Neuronal stem cell (in vitro differentiated cells): ENCODE measurements around the gene WWOX.

Experiments
- DNase-seq: peaks from one replicate; pipeline ENCODE4 v3.0.0-alpha.2; 2013; ENCODE audit warnings: low spot score
- H2AFZ ChIP-seq: one replicate; pipeline ENCODE4 v1.6.1; 2013; ENCODE audit warnings: mild to moderate bottlenecking, low read length, inconsistent platforms
- H2AK5ac ChIP-seq: 2 replicates; pipeline ENCODE4 v1.6.1; 2013; ENCODE audit warnings: low read depth, mild to moderate bottlenecking, inconsistent platforms, low read length, moderate library complexity, mixed read lengths
- H2BK120ac ChIP-seq: 2 replicates; pipeline ENCODE4 v1.6.1; 2013; ENCODE audit warnings: low read depth, mild to moderate bottlenecking, inconsistent platforms, low read length, moderate library complexity, mixed read lengths
- H2BK12ac ChIP-seq: one replicate; pipeline ENCODE4 v1.6.1; 2013; ENCODE audit warnings: low read length, inconsistent platforms
- H2BK15ac ChIP-seq: 2 replicates; pipeline ENCODE4 v1.6.1; 2013; ENCODE audit warnings: mild to moderate bottlenecking, low read length, inconsistent platforms, mixed read lengths
- H2BK5ac ChIP-seq: one replicate; pipeline ENCODE4 v1.6.1; 2013; ENCODE audit warnings: inconsistent platforms, mild to moderate bottlenecking, low read length, moderate library complexity
- H3K14ac ChIP-seq: one replicate; pipeline ENCODE4 v1.6.1; 2013; ENCODE audit warnings: low read length, inconsistent platforms
- H3K18ac ChIP-seq: 2 replicates; pipeline ENCODE4 v1.6.1; 2013; ENCODE audit warnings: low read length, inconsistent platforms
- H3K23ac ChIP-seq: 2 replicates; pipeline ENCODE4 v1.6.1; 2013; ENCODE audit warnings: low read depth, mild to moderate bottlenecking, mixed read lengths, low read length, inconsistent platforms; ENCODE audit not compliant: poor library complexity
- H3K27ac ChIP-seq: replicated peaks from 3 replicates; pipeline ENCODE4 v1.5.1; 2013; ENCODE audit warnings: low read length, inconsistent platforms
- H3K27me3 ChIP-seq, 3 experiments: 2 replicates each; pipeline ENCODE4 v1.6.1; 2013; ENCODE audit warnings: low read length in 3 of 3, mild to moderate bottlenecking in 2 of 3, inconsistent platforms in 1 of 3, low read depth in 1 of 3, mixed read lengths in 1 of 3, moderate library complexity in 1 of 3; ENCODE audit not compliant: control insufficient read depth in 3 of 3, insufficient read depth in 3 of 3
- H3K36me3 ChIP-seq, 2 donors: replicated peaks in 1 of 2; 2 replicates each; pipeline ENCODE4 v1.6.1; 2013; ENCODE audit warnings: low read length in 2 of 2; ENCODE audit not compliant: control insufficient read depth in 2 of 2, insufficient read depth in 2 of 2
- H3K4ac ChIP-seq: 2 replicates; pipeline ENCODE4 v1.6.1; 2013; ENCODE audit warnings: inconsistent platforms, mild to moderate bottlenecking, low read length, moderate library complexity
- H3K4me1 ChIP-seq, 2 donors: 1 replicate in 1 of 2; 2 replicates in 1 of 2; pipeline ENCODE4 v1.6.1; 2013; ENCODE audit warnings: low read length in 2 of 2, low read depth in 1 of 2; ENCODE audit not compliant: control insufficient read depth in 2 of 2, insufficient read depth in 1 of 2
- H3K4me2 ChIP-seq: one replicate; pipeline ENCODE4 v1.6.1; 2013; ENCODE audit warnings: mild to moderate bottlenecking, low read length, inconsistent platforms; ENCODE audit not compliant: insufficient read depth, poor library complexity, severe bottlenecking
- H3K4me3 ChIP-seq, 2 donors: 2 replicates each; pipeline ENCODE4 v1.5.1; 2013; ENCODE audit warnings: low read length in 2 of 2, mild to moderate bottlenecking in 2 of 2, inconsistent platforms in 1 of 2, moderate library complexity in 1 of 2
- H3K79me1 ChIP-seq: one replicate; pipeline ENCODE4 v1.6.1; 2013; ENCODE audit warnings: low read depth, mild to moderate bottlenecking, inconsistent platforms, low read length, moderate library complexity
- H3K9ac ChIP-seq: one replicate; pipeline ENCODE4 v1.6.1; 2013; ENCODE audit warnings: mild to moderate bottlenecking, low read depth, low read length, inconsistent platforms; ENCODE audit not compliant: poor library complexity
- H3K9me3 ChIP-seq, 2 donors: replicated peaks in 1 of 2; 2 replicates each; pipeline versions ENCODE3 to v1.6.1; 2013; ENCODE audit warnings: low read length in 2 of 2, mild to moderate bottlenecking in 2 of 2, inconsistent platforms in 1 of 2, low read depth in 1 of 2, mixed read lengths in 1 of 2, moderate library complexity in 1 of 2; ENCODE audit not compliant: control insufficient read depth in 2 of 2, insufficient read depth in 1 of 2
- H4K8ac ChIP-seq: one replicate; pipeline ENCODE4 v1.6.1; 2013; ENCODE audit warnings: low read depth, mild to moderate bottlenecking, inconsistent platforms, low read length, moderate library complexity
- H4K91ac ChIP-seq: one replicate; pipeline ENCODE4 v1.6.1; 2013; ENCODE audit warnings: low read length, low read depth, mild to moderate bottlenecking, inconsistent platforms; ENCODE audit not compliant: poor library complexity
- WGBS, 2 donors: extraction: QIAGEN DNeasy Blood & Tissue Kit; methylation state at CpG; one replicate each; pipeline ENCODE4 v1.1.7; 2013; ENCODE audit warnings: missing lambda C conversion rate in 2 of 2, mixed read lengths in 1 of 2; ENCODE audit not compliant: insufficient read length in 2 of 2, insufficient replicate concordance in 1 of 2; ENCODE audit errors: extremely low coverage in 2 of 2; 5-methylcytosine and 5-hydroxymethylcytosine counted together

The WWOX gene

DNA sequence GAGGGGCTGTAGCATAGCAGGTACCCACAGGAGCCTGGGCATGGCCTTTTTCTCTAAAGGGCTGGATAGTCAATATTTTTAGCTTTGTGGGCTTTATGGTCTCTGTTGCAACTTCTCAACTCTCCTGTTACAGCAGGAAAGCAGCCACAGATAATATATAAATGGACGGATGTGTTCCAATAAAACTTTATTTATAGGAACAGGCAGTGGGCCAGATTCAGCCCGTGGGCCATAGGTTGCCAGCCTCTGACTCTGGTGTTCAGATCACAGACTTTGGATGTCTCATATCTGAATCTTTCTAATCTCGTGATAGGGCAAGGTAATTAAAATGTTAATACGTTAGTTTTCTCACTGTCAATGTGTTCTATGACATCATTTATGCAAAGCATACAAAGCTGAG, 136.4 kb downstream of the WWOX start:
- Histone ChIP-seq H3K9me3 (no peaks in the 10 kb centered on the region), H3K4me1 (no peaks in the 10 kb centered on the region), H4K8ac (no peak overlapping the region), H2BK5ac (no peak overlapping the region), H4K91ac (no peak overlapping the region), H3K36me3 (no peaks in the 10 kb centered on the region), H2AK5ac (no peak overlapping the region), H2BK120ac (no peak overlapping the region), H3K18ac (no peak overlapping the region), H3K14ac (no peak overlapping the region), H2AFZ (no peak overlapping the region), H3K23ac (no peak overlapping the region), H3K27me3 (no peaks in the 10 kb centered on the region), H3K4ac (no peak overlapping the region), H2BK12ac (no peak overlapping the region), H3K9ac (no peak overlapping the region), H3K27ac (no peak overlapping the region), H2BK15ac (no peak overlapping the region), H3K79me1 (no peaks in the 10 kb centered on the region), H3K4me3 (no peak overlapping the region), H3K4me2 (no peak overlapping the region)
- no CpG with 5 or more reads among the region's 4 CpGs for WGBS, 2 donors
- DNase-seq: no peak

GRCh38 chr16:78237841-78238240, 138.4 kb downstream of the WWOX start:
- no CpG with 5 or more reads among the region's 2 CpGs for whole genome bisulfite sequencing, 2 donors
- DNase-seq: no peak
- H3K79me1 ChIP-seq: no peaks in the 10 kb centered on the region

GRCh38 chr16:78240459-78241222, 141.2 kb downstream of the WWOX start:
- H3K18ac ChIP-seq: no peak overlapping the region
- H2BK15ac ChIP-seq: no peak overlapping the region
- no peaks in the 10 kb centered on the region for H3K36me3 ChIP-seq
- H2BK5ac ChIP-seq: no peak overlapping the region
- no peaks in the 10 kb centered on the region for H3K27me3 ChIP-seq
- no peak overlapping the region for H3K27ac ChIP-seq
- H3K79me1 ChIP-seq: no peaks in the 10 kb centered on the region
- no peak overlapping the region for H3K14ac ChIP-seq
- no peak overlapping the region for H2AK5ac ChIP-seq
- no peak overlapping the region for H4K8ac ChIP-seq
- DNase-seq: no peak
- no peak overlapping the region for H3K23ac ChIP-seq
- no CpG with 5 or more reads among the region's 13 CpGs for WGBS, 2 donors
- no peak overlapping the region for H4K91ac ChIP-seq
- no peaks in the 10 kb centered on the region for H3K9me3 ChIP-seq
- no peak overlapping the region for H3K9ac ChIP-seq
- no peak overlapping the region for H3K4me2 ChIP-seq
- H2BK12ac ChIP-seq: no peak overlapping the region
- no peak overlapping the region for H3K4ac ChIP-seq
- H2AFZ ChIP-seq: no peak overlapping the region
- no peak overlapping the region for H2BK120ac ChIP-seq
- peaks cover 0 to 5% of the 10 kb centered on the region in 2 donors for H3K4me1 ChIP-seq
- no peak overlapping the region for H3K4me3 ChIP-seq

More at GRCh38 chr16:78237841-78238240, 138.4 kb downstream of the WWOX start:
- H3K14ac ChIP-seq: no peak overlapping the region
- H4K91ac ChIP-seq: no peak overlapping the region
- no peak overlapping the region for H3K9ac ChIP-seq
- H3K4me3 ChIP-seq: no peak overlapping the region
- H3K27ac ChIP-seq: no peak overlapping the region
- no peak overlapping the region for H2BK15ac ChIP-seq
- H3K27me3 ChIP-seq: no peaks in the 10 kb centered on the region
- H3K4ac ChIP-seq: no peak overlapping the region
- no peak overlapping the region for H2BK12ac ChIP-seq
- no peak overlapping the region for H2BK5ac ChIP-seq
- no peak overlapping the region for H2BK120ac ChIP-seq
- H3K9me3 ChIP-seq: no peaks in the 10 kb centered on the region
- no peaks in the 10 kb centered on the region for H3K4me1 ChIP-seq
- H2AK5ac ChIP-seq: no peak overlapping the region
- no peak overlapping the region for H3K4me2 ChIP-seq
- H2AFZ ChIP-seq: no peak overlapping the region
- H3K23ac ChIP-seq: no peak overlapping the region
- H4K8ac ChIP-seq: no peak overlapping the region
- H3K36me3 ChIP-seq: no peaks in the 10 kb centered on the region
- no peak overlapping the region for H3K18ac ChIP-seq

DNA sequence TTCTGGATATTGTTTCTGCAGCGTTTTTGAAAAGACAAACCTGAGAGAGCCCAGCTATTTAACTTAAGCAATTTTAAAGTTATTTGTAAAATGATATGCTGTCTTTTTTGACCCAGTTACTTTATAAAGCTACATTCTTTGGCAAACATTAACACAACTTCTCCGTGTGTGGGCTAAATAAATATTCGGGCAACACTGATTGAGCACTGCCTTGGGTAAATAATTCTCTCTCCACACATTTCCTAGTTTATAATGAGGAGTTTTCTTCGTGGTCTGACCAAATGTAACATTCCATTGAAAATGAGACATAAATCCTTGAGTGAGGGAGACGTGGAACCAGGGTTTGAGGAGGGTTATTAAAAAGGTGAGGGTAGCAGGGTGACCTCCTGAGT, 142.8 kb downstream of the WWOX start:
- no peak overlapping the region for H2AK5ac ChIP-seq
- H2AFZ ChIP-seq: no peak overlapping the region
- H3K27ac ChIP-seq: no peak overlapping the region
- no CpG with 5 or more reads among the region's 5 CpGs for WGBS, 2 donors
- H3K9me3 ChIP-seq: no peaks in the 10 kb centered on the region
- H3K18ac ChIP-seq: no peak overlapping the region
- no peaks in the 10 kb centered on the region for H3K27me3 ChIP-seq
- H3K79me1 ChIP-seq: no peaks in the 10 kb centered on the region
- H3K9ac ChIP-seq: no peak overlapping the region
- no peak overlapping the region for H4K8ac ChIP-seq
- H3K4ac ChIP-seq: no peak overlapping the region
- H3K14ac ChIP-seq: no peak overlapping the region
- H4K91ac ChIP-seq: no peak overlapping the region
- no peak overlapping the region for H2BK15ac ChIP-seq
- no peak overlapping the region for H2BK120ac ChIP-seq
- H3K4me2 ChIP-seq: no peak overlapping the region
- H3K4me1 ChIP-seq: peaks cover 0 to 7% of the 10 kb centered on the region in 2 donors
- no peak overlapping the region for H2BK12ac ChIP-seq
- no peak overlapping the region for H3K4me3 ChIP-seq
- no peaks in the 10 kb centered on the region for H3K36me3 ChIP-seq
- DNase-seq: no peak
- no peak overlapping the region for H3K23ac ChIP-seq
- no peak overlapping the region for H2BK5ac ChIP-seq
